HEK293 (cell line): ENCODE results near the gene FXYD2.

Experiments used
- CTCF ChIA-PET: fragments of 350-600 bp; formaldehyde crosslinking; extraction: SDS; loops from one replicate; lab custom pipeline; 2021; ENCODE audit warnings: antibody characterized with exemption; lab: Yijun Ruan, JAX
- POLR2A ChIA-PET: fragments of 300-600 bp; formaldehyde crosslinking; extraction: SDS; loops from one replicate; lab custom pipeline; 2020; ENCODE audit warnings: antibody characterized with exemption, inconsistent platforms; lab: Yijun Ruan, JAX
- H3K27ac ChIP-seq: fragments of 200-500 bp; sonication (Bioruptor generic); 2 replicates; pipeline ENCODE4 v1.5.1; 2014; ENCODE audit warnings: low read depth, low read length, control low read depth, inconsistent platforms; ENCODE audit errors: extremely low read depth
- H3K36me3 ChIP-seq, 2 experiments: fragments of 200-500 bp in 1 of 2; sonication (Bioruptor generic) in 1 of 2; 1 replicate in 1 of 2; 2 replicates in 1 of 2; pipeline ENCODE4 v1.5.1; 2014 to 2017; ENCODE audit warnings: inconsistent platforms in 2 of 2, low read length in 2 of 2; ENCODE audit not compliant: control insufficient read depth in 2 of 2, insufficient read depth in 1 of 2
- H3K4me1 ChIP-seq: fragments of 200-500 bp; sonication (Bioruptor generic); 2 replicates; pipeline ENCODE4 v1.5.1; 2014; ENCODE audit warnings: mild to moderate bottlenecking, low read length, inconsistent platforms; ENCODE audit not compliant: control insufficient read depth, insufficient read depth
- H3K4me3 ChIP-seq: 2 replicates; pipeline ENCODE4 v1.5.1; 2011; ENCODE audit warnings: low read depth, mild to moderate bottlenecking, control low read depth, low read length, moderate library complexity
- H3K9me3 ChIP-seq: fragments of 200-500 bp; sonication (Bioruptor generic); 2 replicates; pipeline ENCODE4 v1.5.1; 2014; ENCODE audit warnings: low read depth, low read length, inconsistent platforms; ENCODE audit not compliant: control insufficient read depth, insufficient read depth
- HOXD13 ChIP-seq: sonication (generic); formaldehyde crosslinking; IDR thresholded peaks from 2 replicates; pipeline ENCODE4 v1.8.0; 2022; ENCODE audit warnings: missing genetic modification reagents, borderline replicate concordance
- IKZF3 ChIP-seq: fragments of 450-650 bp; IDR thresholded peaks from 2 replicates; pipeline ENCODE4 v1.5.0; 2018; ENCODE audit warnings: missing biosample characterization, mild to moderate bottlenecking, missing genetic modification characterization, moderate library complexity
- KLF16 ChIP-seq: fragments of 450-650 bp; formaldehyde crosslinking; IDR thresholded peaks from 2 replicates; pipeline ENCODE4 v1.5.1; 2017; ENCODE audit warnings: missing biosample characterization, missing genetic modification characterization
- PRDM1 ChIP-seq: fragments of 450-650 bp; formaldehyde crosslinking; IDR thresholded peaks from 2 replicates; pipeline ENCODE4; 2016; ENCODE audit warnings: missing biosample characterization, missing genetic modification characterization
- SCRT1 ChIP-seq: fragments of 450-650 bp; formaldehyde crosslinking; IDR thresholded peaks from 2 replicates; pipeline ENCODE4 v1.5.1; 2016; ENCODE audit warnings: missing biosample characterization, missing genetic modification characterization, borderline replicate concordance
- SCRT2 ChIP-seq: fragments of 450-650 bp; formaldehyde crosslinking; IDR thresholded peaks from 2 replicates; pipeline ENCODE4 v1.5.1; 2016; ENCODE audit warnings: missing biosample characterization, missing genetic modification characterization
- TRIM28 ChIP-seq: IDR thresholded peaks from 2 replicates; pipeline ENCODE4 v1.6.1; 2011; ENCODE audit warnings: low read length, control low read depth, borderline replicate concordance
- ZBTB20 ChIP-seq: fragments of 450-650 bp; formaldehyde crosslinking; IDR thresholded peaks from 2 replicates; pipeline ENCODE4 v1.5.1; 2016; ENCODE audit warnings: missing biosample characterization, missing genetic modification characterization
- ZFP41 ChIP-seq: fragments of 450-650 bp; formaldehyde crosslinking; IDR thresholded peaks from 2 replicates; pipeline ENCODE4 v1.5.1; 2016; ENCODE audit warnings: missing biosample characterization, missing genetic modification characterization, borderline replicate concordance
- ZFP69B ChIP-seq: fragments of 450-650 bp; formaldehyde crosslinking; IDR thresholded peaks from 2 replicates; pipeline ENCODE4 v1.5.1; 2016; ENCODE audit warnings: missing biosample characterization, missing genetic modification characterization
- ZNF133 ChIP-seq: fragments of 450-650 bp; formaldehyde crosslinking; IDR thresholded peaks from 2 replicates; pipeline ENCODE4 v1.5.1; 2016; ENCODE audit warnings: missing biosample characterization, missing genetic modification characterization
- ZNF174 ChIP-seq: fragments of 450-650 bp; formaldehyde crosslinking; IDR thresholded peaks from 2 replicates; pipeline ENCODE4 v1.5.0; 2017; ENCODE audit warnings: missing biosample characterization, mild to moderate bottlenecking, missing genetic modification characterization
- ZNF202 ChIP-seq: fragments of 450-650 bp; formaldehyde crosslinking; IDR thresholded peaks from 2 replicates; pipeline ENCODE4 v1.5.1; 2016; ENCODE audit warnings: missing biosample characterization, missing genetic modification characterization, borderline replicate concordance
- ZNF335 ChIP-seq: fragments of 450-650 bp; formaldehyde crosslinking; conservative IDR thresholded peaks from 2 replicates; pipeline ENCODE4 v1.5.1; 2016; ENCODE audit warnings: missing biosample characterization, missing genetic modification characterization
- ZNF585B ChIP-seq: fragments of 450-650 bp; formaldehyde crosslinking; IDR thresholded peaks from 2 replicates; pipeline ENCODE4 v1.5.1; 2016; ENCODE audit warnings: missing biosample characterization, missing genetic modification characterization
- ZNF600 ChIP-seq: fragments of 450-650 bp; formaldehyde crosslinking; IDR thresholded peaks from 2 replicates; pipeline ENCODE4 v1.5.1; 2016; ENCODE audit warnings: missing biosample characterization, missing genetic modification characterization
- ZNF658 ChIP-seq: fragments of 450-650 bp; formaldehyde crosslinking; IDR thresholded peaks from 2 replicates; pipeline ENCODE4; 2016; ENCODE audit warnings: missing biosample characterization, missing genetic modification characterization
- ZNF664 ChIP-seq: fragments of 450-650 bp; formaldehyde crosslinking; IDR thresholded peaks from 2 replicates; pipeline ENCODE4 v1.5.1; 2016; ENCODE audit warnings: missing biosample characterization, missing genetic modification characterization
- TF ChIP-seq, protein P1 (sequence below): fragments of 450-650 bp; formaldehyde crosslinking; IDR thresholded peaks from 2 replicates; pipeline ENCODE4 v1.5.1; 2016; ENCODE audit warnings: missing biosample characterization, missing genetic modification characterization
- TF ChIP-seq, protein P2 (sequence below): fragments of 450-650 bp; formaldehyde crosslinking; IDR thresholded peaks from 2 replicates; pipeline ENCODE4 v1.5.1; 2016; ENCODE audit warnings: missing biosample characterization, missing genetic modification characterization
- TF ChIP-seq, protein P3 (sequence below): fragments of 450-650 bp; formaldehyde crosslinking; IDR thresholded peaks from 2 replicates; pipeline ENCODE4 v1.5.1; 2016; ENCODE audit warnings: missing biosample characterization, missing genetic modification characterization, low read depth
- TF ChIP-seq, protein P4 (sequence below): fragments of 450-650 bp; formaldehyde crosslinking; IDR thresholded peaks from 2 replicates; pipeline ENCODE4 v1.5.1; 2016; ENCODE audit warnings: missing biosample characterization, missing genetic modification characterization

The FXYD2 gene

DNA sequence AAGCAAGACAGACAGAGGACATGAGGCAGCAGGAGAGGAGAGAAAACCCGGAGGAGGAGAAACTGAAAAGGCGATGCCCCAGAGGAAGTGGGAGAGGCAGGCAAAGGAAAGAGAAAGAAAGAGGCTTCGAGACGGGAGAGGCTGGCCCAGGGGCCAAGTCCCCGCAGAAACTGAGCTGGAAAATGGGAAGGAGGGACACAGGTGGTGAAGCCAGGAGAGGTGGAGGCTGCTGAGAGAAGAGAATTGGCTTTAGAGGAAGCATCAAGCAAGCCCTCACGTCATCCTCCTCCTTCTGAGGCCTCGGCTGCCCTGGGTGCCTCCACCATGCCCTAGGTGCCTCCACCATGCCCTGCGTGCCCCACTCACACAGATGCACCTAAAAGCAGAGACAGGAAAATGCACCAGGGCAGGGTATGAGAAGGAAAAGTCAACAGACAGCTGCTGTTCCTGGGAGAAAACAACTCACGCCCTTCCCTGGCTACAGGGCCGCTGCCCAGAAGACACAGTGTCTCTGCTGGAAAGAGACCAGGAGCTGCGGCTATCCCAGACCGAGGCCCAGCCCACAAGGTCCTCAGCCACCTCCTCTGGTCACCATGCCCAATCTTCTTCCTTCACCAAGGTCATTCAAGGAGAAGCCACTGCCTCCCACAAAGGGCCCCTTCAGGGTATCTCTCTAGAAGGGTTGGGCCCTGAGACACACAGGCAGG lies 37.6 kb upstream of the FXYD2 start:
- no peaks in the 10 kb centered on the region for H3K9me3 ChIP-seq
- TF ChIP-seq ZNF585B (tag by site-specific recombination) (no peak), ZNF202 (tag by site-specific recombination) (no peak), HOXD13 (CRISPR knock-in tag) (no peak), ZFP41 (tag by site-specific recombination) (no peak), ZNF335 (no peak)
- ChIA-PET CTCF (interaction anchor here (0.6 to 2.2 kb wide), 3 partner anchors 17 to 85 kb away, joined by 4 to 12 read pairs (median 4); no protein-coding TSS in a partner anchor), POLR2A (interaction anchor here (2.0 kb wide), 1 partner anchor 14 kb away, joined by 12 read pairs; the partner anchor contains the start of gene FXYD6)
- no peak overlapping the region for H3K4me3 ChIP-seq
- H3K36me3 ChIP-seq, result no peaks in the 10 kb centered on the region
- no peak overlapping the region; the same call in 1 of the 2 replicates for H3K27ac ChIP-seq
- H3K4me1 ChIP-seq, result peaks cover 4% of the 10 kb centered on the region

DNA sequence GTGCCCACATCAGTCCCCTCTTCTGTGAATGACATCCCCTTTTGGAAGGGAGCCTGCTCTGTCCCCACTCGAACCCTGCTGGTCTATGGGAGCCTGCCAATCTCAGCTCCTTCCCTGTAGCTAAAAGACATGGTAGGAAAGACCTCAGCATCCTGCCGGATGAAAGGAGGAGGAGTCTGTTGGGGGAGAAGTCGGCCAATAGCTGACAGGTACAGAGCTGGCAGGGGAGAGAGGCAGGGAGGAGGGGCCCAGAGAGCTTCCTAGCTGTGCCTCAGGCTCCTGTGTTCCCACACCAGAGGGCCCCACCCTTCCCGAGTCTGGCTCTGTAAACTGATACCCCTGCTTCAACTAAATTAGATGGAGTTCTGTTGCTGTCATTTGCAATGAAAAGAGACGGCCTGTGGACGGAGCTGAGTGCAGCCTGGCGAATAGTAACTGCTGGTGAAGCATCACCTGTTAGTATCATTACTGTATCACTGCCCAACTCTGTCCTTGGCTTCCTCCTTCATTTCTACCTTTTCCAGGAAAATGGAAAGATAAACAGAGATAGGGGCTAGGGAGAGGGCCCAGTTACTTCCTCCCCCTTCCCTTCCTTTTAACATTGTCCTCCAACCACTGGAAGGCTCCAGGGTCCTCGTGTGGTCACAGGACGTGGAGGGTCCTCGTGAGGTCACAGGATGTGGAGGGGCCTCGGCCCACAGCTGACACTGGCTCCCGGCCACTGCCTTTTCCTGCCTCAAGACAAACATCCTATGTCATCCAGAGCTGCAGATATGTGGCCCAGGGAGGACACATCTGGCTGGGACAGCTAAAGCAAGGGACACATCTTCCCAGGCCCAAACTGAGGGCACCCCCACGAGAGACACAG lies 36.8 kb upstream of the FXYD2 start:
- CTCF ChIA-PET, result interaction anchor here (0.5 to 2.2 kb wide), 7 partner anchors 17 to 342 kb away, joined by 3 to 12 read pairs (median 4); no protein-coding TSS in a partner anchor
- Histone ChIP-seq H3K4me3 (no peak overlapping the region), H3K9me3 (no peaks in the 10 kb centered on the region), H3K27ac (no peak overlapping the region; the same call in 1 of the 2 replicates), H3K36me3 (no peaks in the 10 kb centered on the region), H3K4me1 (peaks cover 4% of the 10 kb centered on the region)
- TF ChIP-seq ZNF600 (tag by site-specific recombination) (peak; percentile 45; the same call in 1 of the 2 replicates), KLF16 (no peak), ZNF664 (tag by site-specific recombination) (peak; percentile 88), SCRT1 (tag by site-specific recombination) (0 out of 2 replicates have a peak, but pooled peaks have one; percentile 28), IKZF3 (0 out of 2 replicates have a peak, but pooled peaks have one; percentile 22), ZNF174 (tag by site-specific recombination) (no peak), SCRT2 (peak; percentile 54; the same call in 1 of the 2 replicates), TRIM28 (peak; percentile 39; the same call in 1 of the 2 replicates), ZFP69B (tag by site-specific recombination) (peak; percentile 84)
- TF ChIP-seq, protein P1, sequence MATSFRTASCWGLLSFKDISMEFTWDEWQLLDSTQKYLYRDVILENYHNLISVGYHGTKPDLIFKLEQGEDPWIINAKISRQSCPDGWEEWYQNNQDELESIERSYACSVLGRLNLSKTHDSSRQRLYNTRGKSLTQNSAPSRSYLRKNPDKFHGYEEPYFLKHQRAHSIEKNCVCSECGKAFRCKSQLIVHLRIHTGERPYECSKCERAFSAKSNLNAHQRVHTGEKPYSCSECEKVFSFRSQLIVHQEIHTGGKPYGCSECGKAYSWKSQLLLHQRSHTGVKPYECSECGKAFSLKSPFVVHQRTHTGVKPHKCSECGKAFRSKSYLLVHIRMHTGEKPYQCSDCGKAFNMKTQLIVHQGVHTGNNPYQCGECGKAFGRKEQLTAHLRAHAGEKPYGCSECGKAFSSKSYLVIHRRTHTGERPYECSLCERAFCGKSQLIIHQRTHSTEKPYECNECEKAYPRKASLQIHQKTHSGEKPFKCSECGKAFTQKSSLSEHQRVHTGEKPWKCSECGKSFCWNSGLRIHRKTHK (tag by site-specific recombination), result no peak
- TF ChIP-seq, protein P2, sequence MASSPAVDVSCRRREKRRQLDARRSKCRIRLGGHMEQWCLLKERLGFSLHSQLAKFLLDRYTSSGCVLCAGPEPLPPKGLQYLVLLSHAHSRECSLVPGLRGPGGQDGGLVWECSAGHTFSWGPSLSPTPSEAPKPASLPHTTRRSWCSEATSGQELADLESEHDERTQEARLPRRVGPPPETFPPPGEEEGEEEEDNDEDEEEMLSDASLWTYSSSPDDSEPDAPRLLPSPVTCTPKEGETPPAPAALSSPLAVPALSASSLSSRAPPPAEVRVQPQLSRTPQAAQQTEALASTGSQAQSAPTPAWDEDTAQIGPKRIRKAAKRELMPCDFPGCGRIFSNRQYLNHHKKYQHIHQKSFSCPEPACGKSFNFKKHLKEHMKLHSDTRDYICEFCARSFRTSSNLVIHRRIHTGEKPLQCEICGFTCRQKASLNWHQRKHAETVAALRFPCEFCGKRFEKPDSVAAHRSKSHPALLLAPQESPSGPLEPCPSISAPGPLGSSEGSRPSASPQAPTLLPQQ (tag by site-specific recombination), result peak; percentile 82
- POLR2A ChIA-PET, result interaction anchor here (2.0 kb wide), 1 partner anchor 15 kb away, joined by 12 read pairs; the partner anchor contains the start of gene FXYD6

DNA sequence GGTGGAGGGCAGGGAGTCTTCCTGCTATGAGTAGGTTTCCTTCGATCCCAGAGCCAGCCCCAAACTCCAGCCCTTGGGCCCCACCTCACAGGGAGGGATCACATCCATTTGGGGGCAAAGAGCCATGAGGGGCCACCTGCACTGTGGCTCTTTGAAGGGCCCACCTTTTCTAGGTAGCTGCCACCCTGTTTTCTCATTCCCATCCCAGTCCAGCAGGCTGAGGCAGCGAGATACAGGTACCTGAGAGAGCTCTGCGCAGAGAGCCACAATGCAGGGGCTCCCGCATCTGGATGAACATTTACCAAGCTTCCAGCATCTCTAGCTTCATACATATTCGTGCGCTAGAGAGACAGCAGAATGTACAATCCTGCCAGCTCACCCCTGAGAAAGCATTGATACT lies 35.6 kb upstream of the FXYD2 start:
- Histone ChIP-seq H3K4me3 (no peak overlapping the region), H3K9me3 (no peaks in the 10 kb centered on the region), H3K4me1 (peaks cover 4% of the 10 kb centered on the region), H3K27ac (no peak overlapping the region), H3K36me3 (no peaks in the 10 kb centered on the region)
- CTCF ChIA-PET, result interaction anchor here (0.5 to 2.2 kb wide), 2 partner anchors 31 to 87 kb away, joined by 4 to 12 read pairs; no protein-coding TSS in a partner anchor
- POLR2A ChIA-PET, result interaction anchor here (2.0 kb wide), 1 partner anchor 16 kb away, joined by 12 read pairs; the partner anchor contains the start of gene FXYD6
- TF ChIP-seq, protein P3, sequence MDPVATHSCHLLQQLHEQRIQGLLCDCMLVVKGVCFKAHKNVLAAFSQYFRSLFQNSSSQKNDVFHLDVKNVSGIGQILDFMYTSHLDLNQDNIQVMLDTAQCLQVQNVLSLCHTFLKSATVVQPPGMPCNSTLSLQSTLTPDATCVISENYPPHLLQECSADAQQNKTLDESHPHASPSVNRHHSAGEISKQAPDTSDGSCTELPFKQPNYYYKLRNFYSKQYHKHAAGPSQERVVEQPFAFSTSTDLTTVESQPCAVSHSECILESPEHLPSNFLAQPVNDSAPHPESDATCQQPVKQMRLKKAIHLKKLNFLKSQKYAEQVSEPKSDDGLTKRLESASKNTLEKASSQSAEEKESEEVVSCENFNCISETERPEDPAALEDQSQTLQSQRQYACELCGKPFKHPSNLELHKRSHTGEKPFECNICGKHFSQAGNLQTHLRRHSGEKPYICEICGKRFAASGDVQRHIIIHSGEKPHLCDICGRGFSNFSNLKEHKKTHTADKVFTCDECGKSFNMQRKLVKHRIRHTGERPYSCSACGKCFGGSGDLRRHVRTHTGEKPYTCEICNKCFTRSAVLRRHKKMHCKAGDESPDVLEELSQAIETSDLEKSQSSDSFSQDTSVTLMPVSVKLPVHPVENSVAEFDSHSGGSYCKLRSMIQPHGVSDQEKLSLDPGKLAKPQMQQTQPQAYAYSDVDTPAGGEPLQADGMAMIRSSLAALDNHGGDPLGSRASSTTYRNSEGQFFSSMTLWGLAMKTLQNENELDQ, result no peak
- TF ChIP-seq PRDM1 (tag by site-specific recombination), result no peak
- TF ChIP-seq ZBTB20 (tag by site-specific recombination), result no peak
- no peak for TF ChIP-seq ZNF658 (tag by site-specific recombination)
- TF ChIP-seq, protein P4, sequence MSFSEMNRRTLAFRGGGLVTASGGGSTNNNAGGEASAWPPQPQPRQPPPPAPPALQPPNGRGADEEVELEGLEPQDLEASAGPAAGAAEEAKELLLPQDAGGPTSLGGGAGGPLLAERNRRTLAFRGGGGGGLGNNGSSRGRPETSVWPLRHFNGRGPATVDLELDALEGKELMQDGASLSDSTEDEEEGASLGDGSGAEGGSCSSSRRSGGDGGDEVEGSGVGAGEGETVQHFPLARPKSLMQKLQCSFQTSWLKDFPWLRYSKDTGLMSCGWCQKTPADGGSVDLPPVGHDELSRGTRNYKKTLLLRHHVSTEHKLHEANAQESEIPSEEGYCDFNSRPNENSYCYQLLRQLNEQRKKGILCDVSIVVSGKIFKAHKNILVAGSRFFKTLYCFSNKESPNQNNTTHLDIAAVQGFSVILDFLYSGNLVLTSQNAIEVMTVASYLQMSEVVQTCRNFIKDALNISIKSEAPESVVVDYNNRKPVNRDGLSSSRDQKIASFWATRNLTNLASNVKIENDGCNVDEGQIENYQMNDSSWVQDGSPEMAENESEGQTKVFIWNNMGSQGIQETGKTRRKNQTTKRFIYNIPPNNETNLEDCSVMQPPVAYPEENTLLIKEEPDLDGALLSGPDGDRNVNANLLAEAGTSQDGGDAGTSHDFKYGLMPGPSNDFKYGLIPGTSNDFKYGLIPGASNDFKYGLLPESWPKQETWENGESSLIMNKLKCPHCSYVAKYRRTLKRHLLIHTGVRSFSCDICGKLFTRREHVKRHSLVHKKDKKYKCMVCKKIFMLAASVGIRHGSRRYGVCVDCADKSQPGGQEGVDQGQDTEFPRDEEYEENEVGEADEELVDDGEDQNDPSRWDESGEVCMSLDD (tag by site-specific recombination), result no peak
- TF ChIP-seq ZNF133 (tag by site-specific recombination), result no peak
